A549 (cell line): ENCODE results near the gene LLGL2.

Experiments
- BHLHE40 ChIP-seq: IDR thresholded peaks from 2 replicates; pipeline ENCODE4 v1.6.1; 2012; ENCODE audit warnings: low read depth, low read length, inconsistent platforms
- HOXB5 ChIP-seq: fragments of 250-450 bp; sonication (Bioruptor Pico); IDR thresholded peaks from 2 replicates; pipeline ENCODE4 v1.5.0; 2020; ENCODE audit warnings: mild to moderate bottlenecking, moderate library complexity
- POLR2A ChIP-seq: IDR thresholded peaks from 2 replicates; pipeline ENCODE4 v1.6.1; 2012; ENCODE audit warnings: mild to moderate bottlenecking, low read length
- RCOR1 ChIP-seq: fragments of 150-350 bp; IDR thresholded peaks from 2 replicates; pipeline ENCODE4 v1.6.1; 2014; ENCODE audit warnings: antibody characterized with exemption, low read length, low read depth
- REST ChIP-seq: fragments of 200-600 bp; sonication (generic); IDR thresholded peaks from 2 replicates; pipeline ENCODE4 v1.6.1; 2016; ENCODE audit warnings: antibody characterized with exemption, mild to moderate bottlenecking, moderate library complexity
- TP53 ChIP-seq: fragments of 250-450 bp; sonication (Bioruptor Pico); IDR thresholded peaks from 2 replicates; pipeline ENCODE4 v1.5.0; 2021; ENCODE audit warnings: mild to moderate bottlenecking, moderate library complexity
- ZC3H11A ChIP-seq: fragments of 450-650 bp; IDR thresholded peaks from 2 replicates; pipeline ENCODE4 v1.6.1; 2014; ENCODE audit warnings: antibody characterized with exemption, mild to moderate bottlenecking
- TF ChIP-seq, protein P1 (sequence below): fragments of >200 bp; sonication (Bioruptor Twin); formaldehyde crosslinking; IDR thresholded peaks from 3 replicates; pipeline ENCODE4 v1.5.1; 2016

GRCh38 chr17:75561927-75562603, 36.6 kb downstream of the LLGL2 start:
- TF ChIP-seq RCOR1, result no peak
- TF ChIP-seq, protein P1, sequence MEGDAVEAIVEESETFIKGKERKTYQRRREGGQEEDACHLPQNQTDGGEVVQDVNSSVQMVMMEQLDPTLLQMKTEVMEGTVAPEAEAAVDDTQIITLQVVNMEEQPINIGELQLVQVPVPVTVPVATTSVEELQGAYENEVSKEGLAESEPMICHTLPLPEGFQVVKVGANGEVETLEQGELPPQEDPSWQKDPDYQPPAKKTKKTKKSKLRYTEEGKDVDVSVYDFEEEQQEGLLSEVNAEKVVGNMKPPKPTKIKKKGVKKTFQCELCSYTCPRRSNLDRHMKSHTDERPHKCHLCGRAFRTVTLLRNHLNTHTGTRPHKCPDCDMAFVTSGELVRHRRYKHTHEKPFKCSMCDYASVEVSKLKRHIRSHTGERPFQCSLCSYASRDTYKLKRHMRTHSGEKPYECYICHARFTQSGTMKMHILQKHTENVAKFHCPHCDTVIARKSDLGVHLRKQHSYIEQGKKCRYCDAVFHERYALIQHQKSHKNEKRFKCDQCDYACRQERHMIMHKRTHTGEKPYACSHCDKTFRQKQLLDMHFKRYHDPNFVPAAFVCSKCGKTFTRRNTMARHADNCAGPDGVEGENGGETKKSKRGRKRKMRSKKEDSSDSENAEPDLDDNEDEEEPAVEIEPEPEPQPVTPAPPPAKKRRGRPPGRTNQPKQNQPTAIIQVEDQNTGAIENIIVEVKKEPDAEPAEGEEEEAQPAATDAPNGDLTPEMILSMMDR, result peak; percentile 28; the same call in 2 of the 3 replicates
- TF ChIP-seq HOXB5 (CRISPR knock-in tag), result no peak
- no peak for TF ChIP-seq ZC3H11A
- TF ChIP-seq REST, result no peak
- no peak for TF ChIP-seq TP53 (CRISPR knock-in tag)
- no peak for TF ChIP-seq POLR2A
- no peak for TF ChIP-seq BHLHE40
